Activated CD4-positive, alpha-beta T cell treated with anti-CD3 and anti-CD28 coated beads, Interleukin-2, amount 50 U/mL, for 48 hours (primary cell): Measurements from ENCODE around the gene RABL2A.
A peak's percentile ranks its signal among the peaks of the same experiment; 100 is the strongest.
"Not testable (repeated sequence)": the region's sequence is repeated elsewhere in the genome, so short reads cannot be mapped to it uniquely, and the experiment has no call there.

Source experiments
- DNase-seq, 2 experiments: peaks; one replicate each; pipeline ENCODE4 v3.0.0-alpha.2; 2020

The RABL2A gene

DNA sequence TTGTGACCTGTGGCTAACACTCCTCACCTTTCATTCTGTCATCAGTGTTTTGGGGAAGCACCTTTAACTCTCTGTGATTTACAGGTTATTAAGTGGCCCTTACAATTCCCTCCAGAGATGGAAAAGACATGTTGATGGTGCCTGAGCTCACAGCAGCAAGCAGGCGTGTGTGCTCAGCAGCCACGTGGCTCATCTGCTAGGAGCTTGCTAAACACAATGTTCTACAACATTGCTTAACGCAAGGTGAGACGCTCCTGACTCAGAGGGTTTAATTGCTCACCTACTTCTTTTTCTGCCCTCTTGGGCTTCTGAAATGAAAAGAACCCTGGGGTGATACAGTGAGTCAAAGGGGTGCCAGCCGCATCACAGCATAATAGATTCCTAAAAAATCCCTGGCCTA, 6.1 kb upstream of the RABL2A start:
- not testable (repeated sequence) for DNase-seq

DNA sequence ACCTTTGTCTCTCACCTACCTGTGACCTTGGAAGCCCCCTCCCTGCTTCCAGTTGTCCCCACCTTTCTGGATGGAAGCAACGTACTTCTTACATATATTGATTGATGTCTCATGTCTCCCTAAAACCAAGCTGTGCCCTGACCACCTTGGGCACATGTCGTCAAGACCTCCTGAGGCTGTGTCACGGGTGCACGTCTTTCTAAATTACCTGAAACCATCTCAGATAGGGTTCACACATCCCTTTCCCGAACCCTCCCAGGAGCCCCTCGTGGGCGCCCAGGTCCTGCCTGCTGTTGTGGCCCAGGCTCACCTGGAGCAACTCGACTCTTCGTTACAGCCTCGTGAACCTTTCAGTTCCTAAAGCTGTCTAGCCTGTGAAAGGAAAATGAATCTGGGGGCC, 1.2 kb upstream of the RABL2A start:
- not testable (repeated sequence) for DNase-seq

DNA sequence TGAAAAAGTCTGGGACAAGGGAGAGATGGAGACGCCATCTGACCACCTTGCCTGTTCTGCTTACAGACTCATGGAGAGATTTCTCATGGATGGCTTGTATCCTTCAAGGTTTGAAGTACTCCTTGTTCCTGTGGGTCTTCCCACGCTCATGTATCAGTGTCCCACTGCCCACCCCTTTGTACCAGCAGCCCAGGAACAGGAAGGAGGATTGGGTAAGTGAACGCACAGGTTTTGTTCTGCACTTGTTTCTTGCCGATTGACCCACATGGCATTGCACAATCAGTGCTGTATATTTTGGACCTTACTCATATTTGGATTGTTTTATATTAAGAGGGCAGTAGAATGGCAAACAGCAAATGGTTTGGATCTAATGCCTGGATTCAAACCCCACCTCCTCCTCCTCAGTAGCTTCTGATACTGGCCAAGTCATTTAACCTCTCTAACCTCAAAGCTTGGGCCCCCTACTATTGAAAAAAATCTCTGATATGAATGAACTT, 5.8 kb downstream of the RABL2A start:
- not testable (repeated sequence) for DNase-seq

DNA sequence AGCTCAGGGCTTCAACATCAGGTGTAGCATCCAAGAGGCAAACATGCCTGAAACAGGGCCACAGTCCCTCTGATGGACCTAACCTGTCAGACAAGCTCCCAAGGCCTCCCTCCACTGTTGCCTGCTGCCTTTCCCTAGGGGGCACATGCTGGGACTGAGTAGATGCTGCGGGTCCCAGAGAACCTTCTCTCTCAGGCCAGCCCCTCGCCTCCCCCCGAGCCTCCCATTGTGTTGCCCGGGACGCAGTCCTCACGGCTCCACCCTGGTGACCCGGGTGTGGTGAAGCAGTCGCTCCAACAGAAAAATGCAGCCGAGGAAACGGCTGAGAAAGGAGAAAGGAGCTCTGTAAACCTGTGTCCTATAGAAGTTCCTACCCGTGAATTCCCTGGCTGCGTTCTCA, 8.3 kb downstream of the RABL2A start:
- not testable (repeated sequence) for DNase-seq

DNA sequence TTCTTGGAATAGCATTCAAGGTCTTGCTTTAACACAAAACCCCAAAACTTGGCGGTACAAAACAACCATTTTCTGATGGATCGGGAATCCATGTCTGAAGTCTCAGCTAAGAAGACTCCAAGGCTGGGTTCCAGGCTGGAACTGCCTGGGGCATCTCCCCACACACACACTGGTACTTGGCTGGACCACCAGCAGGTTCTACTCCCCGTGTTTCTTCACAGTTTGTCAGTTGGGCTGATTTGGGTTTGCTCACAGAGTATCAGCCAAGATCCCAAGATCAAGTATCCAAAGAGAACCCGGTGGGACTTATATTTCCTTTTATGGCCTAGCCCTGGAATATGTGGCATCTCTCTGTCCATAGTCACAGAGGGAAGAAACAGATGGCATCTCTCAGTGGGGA, 9.2 kb downstream of the RABL2A start:
- not testable (repeated sequence) for DNase-seq

DNA sequence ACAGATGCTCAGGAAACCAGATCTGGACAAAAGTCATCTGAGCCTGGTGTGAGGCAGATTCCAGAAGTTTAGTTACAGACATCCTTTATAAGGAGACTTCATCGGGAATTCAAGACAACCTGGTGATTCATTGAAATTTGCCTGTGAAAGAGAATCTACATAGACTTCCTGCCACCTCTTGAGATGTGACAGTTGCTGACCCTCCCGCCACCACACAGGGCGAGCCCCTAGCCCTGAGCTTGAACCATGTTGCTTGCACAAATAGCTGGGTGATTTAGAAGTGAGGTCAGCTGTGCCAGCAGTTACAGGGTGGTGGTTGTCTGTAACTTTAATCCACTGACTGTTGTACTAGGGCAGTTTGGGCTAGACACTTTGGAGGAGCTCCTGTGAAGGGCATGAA, 11.0 kb downstream of the RABL2A start:
- not testable (repeated sequence) for DNase-seq

DNA sequence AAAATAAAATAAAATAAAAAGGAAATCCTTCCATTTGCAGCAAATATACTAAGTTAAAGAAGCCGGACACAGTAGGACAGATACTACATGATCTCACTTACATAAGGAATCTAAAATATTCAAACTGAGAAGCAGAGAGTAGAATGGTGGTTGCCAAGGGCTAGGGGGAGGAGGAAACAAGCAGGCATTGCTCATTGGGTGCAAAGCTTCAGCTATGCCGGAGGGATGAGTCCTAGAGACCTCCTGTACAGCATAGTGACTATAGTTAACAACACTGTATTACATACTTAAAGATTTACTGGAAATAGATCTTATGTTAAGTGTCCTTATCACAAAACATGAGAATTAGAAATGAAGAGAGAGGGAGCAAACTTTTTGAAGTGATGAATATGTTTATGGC, 19.2 kb downstream of the RABL2A start:
- not testable (repeated sequence) for DNase-seq

DNA sequence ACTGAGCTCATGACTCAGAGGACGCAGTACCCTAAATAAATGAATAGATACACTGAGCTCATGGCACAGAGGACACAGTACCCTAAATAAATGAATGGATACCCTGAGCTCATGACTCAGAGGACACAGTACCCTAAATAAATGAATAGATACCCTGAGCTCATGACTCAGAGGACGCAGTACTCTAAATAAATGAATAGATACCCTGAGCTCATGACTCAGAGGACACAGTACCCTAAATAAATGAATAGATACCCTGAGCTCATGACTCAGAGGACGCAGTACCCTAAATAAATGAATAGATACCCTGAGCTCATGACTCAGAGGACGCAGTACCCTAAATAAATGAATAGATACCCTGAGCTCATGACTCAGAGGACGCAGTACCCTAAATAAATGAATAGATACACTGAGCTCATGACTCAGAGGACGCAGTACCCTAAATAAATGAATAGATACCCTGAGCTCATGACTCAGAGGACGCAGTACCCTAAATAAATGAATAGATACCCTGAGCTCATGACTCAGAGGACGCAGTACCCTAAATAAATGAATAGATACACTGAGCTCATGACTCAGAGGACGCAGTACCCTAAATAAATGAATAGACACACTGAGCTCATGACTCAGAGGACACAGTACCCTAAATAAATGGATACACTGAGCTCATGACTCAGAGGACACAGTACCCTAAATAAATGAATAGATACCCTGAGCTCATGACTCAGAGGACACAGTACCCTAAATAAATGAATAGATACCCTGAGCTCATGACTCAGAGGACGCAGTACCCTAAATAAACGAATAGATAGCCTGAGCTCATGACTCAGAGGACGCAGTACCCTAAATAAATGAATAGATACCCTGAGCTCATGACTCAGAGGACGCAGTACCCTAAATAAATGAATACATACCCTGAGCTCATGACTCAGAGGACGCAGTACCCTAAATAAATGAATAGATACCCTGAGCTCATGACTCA, 24.1 kb downstream of the RABL2A start:
- DNase-seq = not testable (repeated sequence)

DNA sequence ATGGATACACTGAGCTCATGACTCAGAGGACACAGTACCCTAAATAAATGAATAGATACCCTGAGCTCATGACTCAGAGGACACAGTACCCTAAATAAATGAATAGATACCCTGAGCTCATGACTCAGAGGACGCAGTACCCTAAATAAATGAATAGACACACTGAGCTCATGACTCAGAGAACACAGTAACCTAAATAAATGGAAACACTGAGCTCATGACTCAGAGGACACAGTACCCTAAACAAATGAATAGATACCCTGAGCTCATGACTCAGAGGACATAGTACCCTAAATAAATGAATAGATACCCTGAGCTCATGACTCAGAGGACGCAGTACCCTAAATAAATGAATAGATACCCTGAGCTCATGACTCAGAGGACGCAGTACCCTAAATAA, 25.5 kb downstream of the RABL2A start:
- not testable (repeated sequence) for DNase-seq

DNA sequence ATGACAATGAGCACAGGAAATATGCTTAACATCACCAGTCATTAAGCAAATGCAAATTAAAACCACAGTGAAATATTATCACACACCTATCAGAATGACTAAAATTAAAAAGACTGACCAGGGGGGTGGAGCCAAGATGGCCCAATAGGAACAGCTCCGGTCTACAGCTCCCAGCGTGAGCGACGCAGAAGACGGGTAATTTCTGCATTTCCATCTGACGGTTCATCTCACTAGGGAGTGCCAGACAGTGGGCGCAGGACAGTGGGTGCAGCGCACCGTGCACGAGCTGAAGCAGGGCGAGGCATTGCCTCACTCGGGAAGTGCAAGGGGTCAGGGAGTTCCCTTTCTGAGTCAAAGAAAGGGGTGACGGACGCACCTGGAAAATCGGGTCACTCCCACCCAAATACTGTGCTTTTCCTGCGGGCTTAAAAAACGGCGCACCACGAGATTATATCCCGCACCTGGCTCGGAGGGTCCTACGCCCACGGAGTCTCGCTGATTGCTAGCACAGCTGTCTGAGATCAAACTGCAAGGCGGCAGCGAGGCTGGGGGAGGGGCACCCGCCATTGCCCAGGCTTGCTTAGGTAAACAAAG, 29.1 kb downstream of the RABL2A start:
- peak in 1 of 2 experiments; percentile 8 for DNase-seq

DNA sequence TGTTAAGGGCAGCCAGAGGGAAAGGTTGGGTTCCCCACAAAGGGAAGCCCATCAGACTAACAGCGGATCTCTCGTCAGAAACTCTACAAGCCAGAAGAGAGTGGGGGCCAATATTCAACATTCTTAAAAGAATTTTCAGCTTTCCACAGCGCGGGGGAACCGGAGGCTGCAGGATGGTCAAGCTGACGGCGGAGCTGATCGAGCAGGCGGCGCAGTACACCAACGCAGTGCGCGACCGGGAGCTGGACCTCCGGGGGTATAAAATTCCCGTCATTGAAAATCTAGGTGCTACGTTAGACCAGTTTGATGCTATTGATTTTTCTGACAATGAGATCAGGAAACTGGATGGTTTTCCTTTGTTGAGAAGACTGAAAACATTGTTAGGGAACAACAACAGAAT, 30.7 kb downstream of the RABL2A start:
- DNase-seq = not testable (repeated sequence)

DNA sequence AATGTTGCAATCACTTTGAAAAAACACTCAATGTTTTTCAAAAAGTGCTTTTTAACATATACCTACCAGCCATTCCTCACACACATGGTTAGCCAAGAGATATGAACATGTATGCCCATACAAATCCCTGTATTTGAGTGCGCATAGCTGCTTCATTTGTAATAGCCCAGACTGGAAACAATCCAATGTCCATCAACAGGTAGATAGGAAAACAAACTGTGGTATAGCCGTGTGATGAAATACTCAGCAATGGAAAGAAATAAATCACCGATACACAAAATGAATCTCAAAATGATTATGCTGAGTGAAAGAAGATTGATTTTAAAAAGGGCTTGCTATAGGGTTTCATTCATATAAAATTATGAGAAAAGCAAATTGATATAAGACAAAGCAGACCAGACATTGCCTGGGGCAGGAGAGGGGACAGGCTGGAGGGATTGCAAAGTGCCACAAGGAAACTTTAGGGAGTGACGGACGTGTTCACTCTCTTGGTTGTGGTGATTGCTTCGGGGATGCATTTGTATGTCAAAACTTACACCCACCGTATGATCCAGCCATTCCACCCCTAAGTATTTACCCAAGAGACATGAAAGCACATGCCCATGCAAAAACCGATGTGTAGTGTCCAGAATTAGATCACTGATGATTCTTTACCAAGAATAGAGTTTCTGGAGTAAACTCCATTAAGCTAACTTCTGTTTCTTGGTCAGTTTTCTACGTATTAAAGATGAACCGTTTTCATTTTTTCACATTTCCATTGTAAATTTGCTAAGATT, 36.4 kb downstream of the RABL2A start:
- DNase-seq = not testable (repeated sequence)

DNA sequence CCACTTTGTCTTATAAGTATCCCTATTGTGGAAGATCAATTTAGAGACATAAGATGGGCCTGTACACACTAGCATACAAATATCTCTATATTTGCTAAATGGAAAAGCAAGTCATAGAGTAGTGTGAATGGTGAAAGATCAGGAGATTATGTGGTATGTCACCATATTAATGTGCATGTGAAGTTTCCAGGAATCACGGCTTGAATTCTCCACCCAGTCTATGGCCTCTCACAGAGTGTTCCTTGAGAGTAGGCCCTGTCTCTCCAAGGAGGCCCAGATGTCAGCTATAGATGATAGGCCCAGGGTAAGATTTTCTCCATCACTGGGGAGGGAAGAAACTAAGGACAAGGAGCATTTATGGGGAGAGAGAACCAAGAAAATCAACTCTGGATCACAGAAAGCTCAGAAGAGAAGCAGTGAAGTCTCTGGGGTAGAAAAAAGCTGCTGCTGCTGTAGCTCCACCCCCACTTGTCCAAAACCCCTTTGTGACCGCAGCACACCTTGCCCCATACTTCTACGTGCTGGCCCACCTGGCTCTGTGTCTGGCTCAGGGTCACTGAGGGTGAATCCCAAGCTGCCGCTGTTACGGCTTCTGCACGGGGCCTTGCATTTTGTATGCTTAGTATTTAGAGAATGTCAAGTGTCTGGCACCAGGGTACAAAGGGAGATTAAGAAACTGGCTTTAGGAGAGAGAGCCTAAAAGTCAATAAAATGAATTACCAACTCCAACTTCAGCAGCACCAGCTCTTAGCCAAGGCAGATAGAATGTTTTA, 37.9 kb downstream of the RABL2A start:
- not testable (repeated sequence) for DNase-seq

DNA sequence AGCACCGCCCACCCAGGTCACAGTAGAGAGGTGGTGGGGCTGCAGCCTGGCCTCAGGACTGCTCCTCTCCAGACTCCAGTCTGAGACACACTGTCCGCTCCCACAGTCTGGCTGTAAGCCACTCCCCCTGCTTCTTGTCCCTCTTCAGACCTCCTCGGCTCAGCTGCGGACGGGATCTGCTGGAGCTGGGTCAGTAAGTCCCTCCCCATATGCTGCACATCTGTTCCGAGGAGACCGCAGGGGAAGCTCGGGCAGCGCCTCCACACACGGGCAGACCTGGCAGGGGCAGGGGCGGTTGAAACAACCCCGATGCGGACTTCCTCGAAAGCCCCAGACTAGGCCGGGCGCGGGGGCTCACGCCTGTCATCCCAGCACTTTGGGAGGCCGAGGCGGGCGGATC, 41.9 kb downstream of the RABL2A start:
- DNase-seq = not testable (repeated sequence)

DNA sequence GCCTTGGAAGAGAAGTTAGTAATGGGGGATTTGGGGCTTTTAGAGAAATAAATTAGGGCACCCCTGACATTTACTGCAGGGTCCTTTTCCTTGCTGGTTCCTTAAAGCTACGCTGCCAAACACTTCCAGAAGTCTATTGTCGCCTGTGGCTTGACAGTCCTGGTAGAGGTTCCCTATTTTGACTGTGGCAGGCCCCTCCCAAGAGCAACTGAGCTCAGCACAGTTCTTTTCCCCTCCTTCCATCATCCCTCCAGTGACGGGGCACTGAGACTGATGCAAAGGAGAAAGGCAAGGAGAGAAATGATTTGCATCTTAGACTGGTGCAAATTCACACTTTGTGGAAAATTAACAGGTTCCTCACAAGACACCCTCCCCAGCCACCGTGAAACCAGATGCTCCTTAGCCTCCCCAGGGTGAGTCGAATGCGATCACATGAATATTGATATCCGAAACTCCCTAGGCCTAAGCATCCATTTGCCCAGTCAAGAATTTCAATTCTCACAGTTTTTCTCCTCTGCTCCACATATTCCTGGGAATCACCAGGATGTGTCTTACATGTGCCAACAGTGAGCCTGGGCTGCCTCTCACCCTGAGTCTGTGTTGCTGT, 45.4 kb downstream of the RABL2A start:
- DNase-seq = no peak

DNA sequence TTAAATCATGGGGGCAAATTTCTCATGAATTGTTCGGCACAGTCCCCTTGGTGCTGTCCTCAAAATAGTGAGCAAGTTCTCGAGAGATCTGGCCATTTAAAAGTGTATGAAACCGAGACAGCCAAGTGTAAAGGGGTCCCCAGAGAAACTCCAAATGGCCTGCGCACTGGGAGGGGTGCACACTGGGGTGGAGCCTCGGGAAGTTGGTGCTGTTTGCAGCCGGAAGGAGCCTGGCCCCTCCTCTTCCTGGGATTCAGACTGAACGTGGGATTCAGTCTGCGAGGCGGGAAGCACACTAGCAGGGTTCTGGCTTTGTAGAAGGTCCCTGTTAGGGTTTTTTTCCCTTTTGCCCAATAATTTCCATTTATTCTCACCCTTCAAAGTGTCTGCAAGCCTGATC, 48.8 kb downstream of the RABL2A start:
- DNase-seq = no peak

DNA sequence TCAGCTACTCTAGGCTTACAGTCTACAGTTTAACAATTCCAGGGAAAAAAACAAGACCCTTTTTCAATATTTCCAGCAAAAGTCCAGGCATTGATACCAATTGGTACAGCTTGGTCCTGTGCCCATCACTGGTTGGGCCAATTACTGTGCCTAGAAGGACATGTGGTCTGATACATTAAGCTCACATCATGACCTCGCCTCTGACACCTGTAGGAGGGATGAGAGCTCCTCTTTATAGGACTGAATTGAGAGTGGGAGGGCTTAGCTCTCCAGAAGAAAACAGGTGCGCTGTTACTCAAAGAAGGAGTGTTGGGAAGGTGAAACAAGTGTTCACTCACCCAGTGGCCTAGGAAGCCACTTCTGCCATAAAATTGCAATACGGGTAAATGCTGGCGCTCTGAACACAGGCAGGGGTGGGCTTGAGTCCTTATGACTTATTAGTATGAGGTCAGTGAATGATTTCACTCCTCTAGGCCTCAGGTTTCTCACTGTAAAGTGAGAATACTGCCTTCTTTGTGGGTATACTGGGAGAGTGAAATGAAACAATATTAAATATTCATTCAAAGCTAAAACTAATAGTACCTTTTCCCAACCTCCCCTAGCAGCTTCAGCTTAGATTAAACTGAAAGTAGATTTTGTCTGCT, 49.7 kb downstream of the RABL2A start:
- DNase-seq = no peak

DNA sequence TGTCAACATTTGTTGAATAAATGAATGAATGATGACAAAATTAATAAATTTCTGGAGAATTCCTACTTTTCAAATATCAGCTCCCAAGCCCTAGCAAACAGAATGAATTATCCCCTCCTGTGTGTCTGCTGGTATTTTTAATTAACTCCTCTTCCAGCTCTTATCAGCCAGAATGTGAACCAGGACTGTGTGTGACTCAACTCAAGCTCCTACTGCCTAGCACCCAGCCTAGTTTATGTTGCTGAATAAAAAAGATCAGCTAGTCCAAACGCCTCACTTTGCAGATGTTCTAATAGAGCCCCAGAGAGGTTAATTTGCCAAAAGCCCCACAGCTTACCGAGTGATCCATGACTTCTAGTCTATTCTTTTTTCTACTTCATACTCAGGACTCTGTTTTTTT, 50.3 kb downstream of the RABL2A start:
- DNase-seq = no peak

DNA sequence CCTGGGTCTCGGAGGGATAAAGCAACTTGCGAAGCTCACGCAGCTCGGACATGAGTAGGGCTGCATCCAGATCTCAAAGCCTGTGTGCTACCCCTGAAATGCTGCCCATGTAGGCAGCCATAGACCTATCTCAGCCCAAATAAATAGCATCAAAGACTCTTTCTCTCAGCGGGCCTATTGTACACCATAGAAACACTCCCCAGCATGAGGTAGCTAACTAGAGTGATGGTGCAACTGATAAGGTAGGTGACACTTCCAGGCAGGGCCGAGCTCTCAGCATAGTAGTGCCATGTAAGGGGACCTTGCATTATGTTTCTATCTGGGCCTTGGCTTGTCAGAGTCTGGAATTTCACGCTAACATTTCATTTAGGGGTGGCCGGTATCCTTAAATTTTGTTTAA, 52.4 kb downstream of the RABL2A start:
- no peak for DNase-seq

DNA sequence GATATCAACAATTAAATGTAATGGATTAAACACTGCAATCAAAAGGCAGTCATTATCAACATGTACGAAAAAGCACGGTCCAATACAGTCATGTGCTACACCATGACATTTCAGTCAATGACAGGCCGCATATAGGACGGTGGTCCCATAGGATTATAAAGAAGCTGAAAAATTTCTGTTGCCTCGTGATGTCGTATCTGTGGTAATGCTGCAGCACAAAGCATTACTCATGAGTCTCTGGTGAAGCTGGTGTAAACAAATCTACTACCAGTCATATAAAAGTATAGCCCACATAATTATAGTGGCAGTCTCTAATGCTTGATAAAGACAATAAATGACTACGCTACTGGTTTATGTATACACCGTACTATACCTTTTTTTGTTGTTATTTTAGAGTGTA, 58.4 kb downstream of the RABL2A start:
- no peak for DNase-seq

DNA sequence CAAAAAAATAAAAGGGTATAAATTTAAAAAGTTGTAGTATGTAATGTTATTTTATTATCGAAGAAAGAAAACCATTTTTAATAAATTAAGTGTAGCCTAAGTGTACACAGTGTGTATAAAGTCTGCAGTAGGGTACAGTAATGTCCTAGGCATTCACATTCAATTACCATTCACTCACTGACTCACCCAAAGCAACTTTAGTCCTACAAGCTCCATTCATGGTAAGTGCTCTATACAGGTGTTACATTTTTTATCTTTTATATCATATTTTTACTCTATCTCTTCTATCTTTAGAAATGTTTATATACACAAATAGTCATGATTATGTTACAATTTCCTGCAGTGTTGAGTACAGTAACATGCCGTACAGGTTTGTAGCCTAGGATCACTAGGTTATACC, 59.5 kb downstream of the RABL2A start:
- DNase-seq = no peak
